Activated CD8-positive, alpha-beta memory T cell treated with anti-CD3 and anti-CD28 coated beads for 4 hours (primary cell): Measurements from ENCODE around the gene SEC61B.
"Not testable (repeated sequence)": the region's sequence is repeated elsewhere in the genome, so short reads cannot be mapped to it uniquely, and the experiment has no call there.

Experiments
- DNase-seq, 2 donors: peaks; one replicate each; pipeline ENCODE4 v3.0.0-alpha.2; 2020; ENCODE audit warnings: low read depth in 2 of 2

The SEC61B gene

DNA sequence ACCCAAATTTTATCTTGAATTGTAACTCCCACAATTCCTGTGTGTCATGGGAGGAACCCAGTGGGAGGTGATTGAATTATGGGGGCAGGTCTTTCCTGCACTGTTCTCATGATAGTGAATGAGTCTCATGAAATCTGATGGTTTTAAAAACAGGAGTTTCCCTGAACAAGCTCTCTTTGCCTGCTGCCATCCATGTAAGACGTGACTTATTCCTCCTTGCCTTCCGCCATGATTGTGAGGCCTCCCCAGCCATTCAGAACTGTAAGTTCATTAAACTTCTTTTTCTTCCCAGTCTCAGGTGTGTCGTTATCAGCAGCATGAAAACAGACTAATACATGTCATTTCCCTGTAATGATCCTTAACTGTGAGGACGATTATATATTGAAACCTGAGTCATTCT, 15.8 kb downstream of the SEC61B start:
- DNase-seq = not testable (repeated sequence)

DNA sequence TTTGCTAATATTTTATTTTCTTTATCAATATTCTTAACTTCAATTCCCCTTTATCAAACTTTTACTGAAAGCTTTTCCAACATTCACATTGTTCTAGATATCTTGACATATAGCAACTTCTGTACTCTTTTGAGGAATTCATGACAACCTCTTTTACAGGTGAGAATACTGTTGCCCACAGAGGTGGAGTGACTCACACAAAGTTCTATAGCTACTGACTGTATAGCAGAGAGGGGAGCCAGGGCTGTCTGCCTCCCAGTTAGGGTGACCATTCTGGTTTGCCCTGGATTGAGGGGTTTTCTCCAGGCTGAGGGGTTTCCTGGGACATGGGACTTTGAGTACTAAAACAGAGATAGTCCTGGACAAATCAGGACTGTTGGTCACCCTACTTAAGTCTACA, 16.2 kb downstream of the SEC61B start:
- DNase-seq = no peak

DNA sequence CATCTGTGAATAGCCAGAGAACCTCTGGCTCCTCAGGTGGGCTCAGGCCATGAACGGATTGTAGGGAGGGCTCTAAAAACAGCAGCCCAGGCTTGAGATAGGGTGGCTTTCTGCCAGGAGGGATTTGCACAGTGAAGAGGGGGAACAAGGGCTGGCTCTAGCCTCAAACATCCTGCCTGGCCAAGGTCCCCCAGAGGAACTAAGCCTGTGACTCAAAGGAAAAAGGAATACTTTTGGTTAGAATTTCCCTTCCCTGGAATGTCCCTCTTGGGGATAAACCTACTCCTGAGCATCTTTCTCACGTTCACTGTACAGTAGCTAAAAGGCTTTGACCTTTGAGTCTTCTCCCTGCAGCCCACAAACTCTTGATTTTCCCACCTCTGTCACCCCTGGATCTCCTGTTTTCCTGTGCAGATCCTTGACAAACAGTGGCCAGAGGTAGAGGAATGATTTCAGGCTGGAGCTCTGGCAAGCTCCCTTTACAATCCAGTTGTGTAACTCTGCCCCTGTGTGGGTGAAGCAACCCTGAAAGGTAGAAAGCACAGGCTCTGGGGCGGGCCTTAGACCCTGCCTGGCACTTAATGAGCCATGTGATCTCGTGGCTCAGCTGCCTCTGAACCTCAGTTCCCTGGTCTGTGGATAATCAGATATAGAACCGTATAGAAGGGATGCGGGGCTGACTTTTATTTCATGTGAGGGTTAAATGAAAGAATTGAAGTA, 17.4 kb downstream of the SEC61B start:
- DNase-seq = no peak

DNA sequence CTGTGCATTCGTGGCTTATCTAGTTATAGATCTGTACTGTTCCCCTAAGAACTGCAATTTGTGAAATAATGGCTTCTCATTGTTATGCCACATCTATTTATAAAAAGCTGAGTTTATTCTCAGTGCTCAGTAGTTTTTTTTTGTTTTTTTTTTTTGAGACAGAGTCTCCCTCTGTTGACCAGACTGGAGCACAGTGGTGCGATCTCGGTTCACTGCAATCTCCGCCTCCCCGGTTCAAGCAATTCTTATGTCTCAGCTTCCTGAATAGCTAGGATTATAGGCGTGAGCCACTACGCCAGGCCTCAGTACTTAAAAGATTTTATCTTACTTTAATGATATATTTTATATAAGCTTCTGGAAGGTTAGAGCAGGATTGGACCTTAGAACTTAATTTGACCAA, 19.0 kb downstream of the SEC61B start:
- no peak for DNase-seq

DNA sequence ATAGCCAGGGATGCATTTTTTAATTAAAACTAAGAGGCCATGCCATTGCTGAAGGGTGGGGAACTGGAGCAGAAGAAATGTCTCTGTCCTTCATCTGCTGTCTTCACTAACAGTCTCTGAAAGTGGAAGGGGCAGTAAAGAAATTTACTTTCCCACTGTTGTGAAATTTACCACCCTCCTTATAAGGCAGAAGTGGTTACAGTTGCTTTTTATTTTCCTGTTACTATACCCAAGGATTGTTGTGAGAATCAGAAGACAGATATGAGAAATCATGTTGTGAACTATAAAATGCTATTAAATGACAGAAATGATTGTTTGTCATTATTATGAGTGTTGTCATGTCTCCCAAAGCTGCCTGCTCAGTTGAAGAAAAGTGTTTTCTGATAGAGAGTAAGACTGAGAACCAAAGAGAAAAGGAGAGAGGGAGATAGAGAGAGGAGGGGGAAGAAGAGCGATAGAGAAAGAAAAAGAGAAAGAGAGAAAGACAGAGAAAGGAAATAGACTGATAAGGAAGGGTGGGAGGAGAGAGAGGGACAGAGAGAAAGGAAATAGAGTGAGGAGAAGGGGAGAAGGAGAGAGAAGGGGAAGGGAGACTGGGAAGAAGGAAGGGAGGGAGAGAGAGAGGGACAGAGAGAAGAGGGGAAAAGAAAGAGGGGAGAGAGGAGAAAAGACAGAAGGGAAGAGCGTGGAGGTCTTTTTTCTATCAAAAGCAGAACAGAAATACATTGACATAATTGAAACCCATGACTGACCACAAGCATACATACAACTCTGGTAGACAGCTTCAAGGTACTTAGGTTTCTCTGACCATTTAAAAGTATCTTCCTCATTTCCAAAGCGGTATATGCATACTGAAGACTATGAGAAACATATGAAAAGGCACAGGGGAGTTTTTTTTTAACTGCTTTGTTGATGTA, 22.5 kb downstream of the SEC61B start:
- no peak for DNase-seq

DNA sequence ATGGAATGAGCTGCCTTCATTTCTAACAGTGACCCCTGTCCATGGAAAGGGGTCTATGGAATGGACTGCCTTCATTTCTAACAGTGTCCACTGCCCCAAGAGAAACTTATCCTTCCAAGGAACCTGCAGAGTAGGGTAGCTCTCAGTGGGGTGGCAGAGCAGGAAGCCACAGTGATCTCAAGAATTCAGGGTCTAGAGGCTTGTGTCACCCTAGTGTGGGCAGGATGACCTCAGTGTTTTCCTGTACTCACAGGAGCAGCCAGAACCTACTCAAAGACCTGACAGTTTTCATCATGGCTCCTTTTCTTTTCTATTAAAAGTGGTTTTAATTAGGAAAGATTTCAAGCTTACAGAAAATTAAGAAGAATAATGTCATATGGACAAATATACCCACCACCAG, 27.5 kb downstream of the SEC61B start:
- no peak for DNase-seq

DNA sequence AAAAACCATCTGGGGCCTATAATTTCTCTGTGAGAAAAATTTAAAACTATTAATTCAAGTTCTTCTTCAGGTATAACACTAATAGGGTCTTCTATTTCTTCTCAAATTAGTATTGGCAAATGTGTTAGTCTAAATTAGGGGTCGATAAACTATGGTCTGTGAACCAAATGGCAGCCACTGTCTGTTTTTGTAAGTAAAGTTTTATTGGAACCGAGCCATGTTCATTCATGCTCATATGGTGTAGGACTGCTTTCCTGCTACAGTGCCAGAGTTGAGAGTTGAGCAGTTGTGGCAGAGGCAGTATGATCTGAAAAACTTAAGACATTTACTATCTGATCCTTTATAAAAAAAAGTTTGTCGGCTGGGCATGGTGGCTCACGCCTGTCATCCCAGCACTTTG, 29.1 kb downstream of the SEC61B start:
- DNase-seq = no peak

DNA sequence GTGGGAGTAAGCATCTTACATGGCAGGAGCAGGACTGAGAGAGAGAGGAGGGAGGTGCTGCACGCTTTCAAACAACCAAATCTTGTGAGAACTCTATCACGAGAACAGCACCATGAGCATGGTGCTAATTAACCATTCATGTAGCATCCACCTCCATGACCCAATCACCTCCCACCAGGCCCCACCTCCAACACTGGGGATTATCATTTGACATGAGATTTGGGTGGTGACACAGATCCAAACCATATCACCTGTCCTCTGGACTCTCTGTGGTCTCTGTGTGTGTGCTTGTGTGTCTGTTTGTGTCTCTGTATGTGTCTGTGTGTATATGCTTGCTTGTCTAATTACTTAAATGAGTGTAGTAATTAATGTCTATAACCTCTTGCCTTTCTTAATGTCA, 31.1 kb downstream of the SEC61B start:
- DNase-seq = no peak

DNA sequence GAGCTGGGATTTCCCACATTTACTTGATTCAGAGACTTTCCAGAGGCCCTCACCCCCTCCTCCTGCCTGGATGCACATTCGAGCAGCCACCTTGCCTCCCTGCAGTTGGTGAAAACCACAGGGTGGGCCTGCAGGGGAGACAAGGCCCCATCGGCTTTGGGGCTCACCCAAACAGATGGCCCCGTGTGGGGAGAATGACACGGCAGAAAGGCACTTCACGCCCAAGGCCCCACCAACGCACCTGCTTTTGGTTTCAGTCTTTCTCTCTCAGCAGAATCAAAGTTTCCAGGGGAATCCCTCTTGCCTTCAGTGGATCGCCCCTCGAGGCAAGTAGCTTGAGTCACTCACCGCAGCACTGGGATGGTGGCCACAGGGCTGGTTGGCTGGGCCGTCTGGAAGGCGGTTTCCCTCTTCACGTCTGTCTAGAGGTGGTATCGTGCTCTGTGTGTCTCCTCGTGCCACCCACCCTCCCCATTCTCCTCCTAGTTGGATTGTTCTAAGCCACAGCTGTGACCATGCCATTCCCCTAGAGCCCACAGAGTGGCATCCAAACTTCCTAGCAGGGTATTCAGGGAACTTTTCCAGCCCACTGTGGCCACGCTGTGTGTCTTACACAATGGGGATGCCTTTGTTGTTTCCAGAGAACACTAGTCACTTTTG, 31.8 kb downstream of the SEC61B start:
- DNase-seq = peak; percentile 49 to 75

DNA sequence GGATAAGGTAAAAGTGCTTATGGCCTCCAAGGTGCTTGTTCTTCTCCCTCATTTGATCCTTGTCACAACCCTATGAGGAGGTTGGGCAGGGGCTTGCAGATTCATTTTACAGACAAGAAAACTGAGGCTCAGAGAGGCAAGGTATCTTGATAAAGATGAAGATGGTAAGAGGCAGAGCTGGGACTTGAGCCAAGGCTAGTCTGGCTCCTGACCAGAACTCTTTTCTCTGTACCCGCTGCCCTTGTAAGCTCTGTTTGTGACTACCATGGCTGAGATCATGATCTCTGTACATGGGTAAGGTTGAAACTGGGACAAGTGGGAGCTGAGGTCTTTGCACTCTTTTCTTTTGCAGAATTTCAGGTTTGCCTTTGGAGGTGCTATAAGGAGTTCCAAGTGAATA, 33.6 kb downstream of the SEC61B start:
- no peak for DNase-seq

DNA sequence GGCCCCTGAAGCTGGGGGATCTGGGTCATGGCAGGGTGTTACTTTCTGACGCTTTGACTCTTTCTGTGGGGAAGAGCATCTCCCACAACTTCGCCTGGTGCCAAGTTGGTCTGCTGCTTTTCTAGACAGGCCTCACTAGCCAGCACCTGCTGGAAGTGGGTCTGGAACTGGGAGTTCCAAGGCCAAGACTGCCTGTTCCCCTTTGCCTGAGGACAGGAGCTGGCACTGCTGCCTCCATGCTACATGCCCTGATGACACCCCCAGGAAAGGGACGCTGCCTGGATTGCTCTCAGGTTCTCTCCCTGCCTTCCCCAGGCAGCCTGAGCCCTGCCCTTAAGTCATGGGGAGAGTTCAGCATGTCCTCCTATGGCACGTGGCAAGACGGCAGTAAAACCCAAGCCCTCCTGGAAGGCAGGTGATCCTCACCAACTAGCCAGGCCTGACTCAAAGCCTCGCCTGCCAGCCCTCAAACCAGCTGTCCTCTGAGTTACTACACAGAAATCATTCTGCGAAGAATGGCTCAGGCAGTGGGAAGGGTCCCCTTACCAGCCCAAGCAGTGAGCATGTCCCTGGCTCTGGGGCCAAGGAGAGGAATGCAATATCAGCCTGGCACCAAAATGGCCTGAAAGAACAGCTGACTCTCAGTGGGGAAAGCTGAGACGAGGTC, 35.8 kb downstream of the SEC61B start:
- DNase-seq = no peak

DNA sequence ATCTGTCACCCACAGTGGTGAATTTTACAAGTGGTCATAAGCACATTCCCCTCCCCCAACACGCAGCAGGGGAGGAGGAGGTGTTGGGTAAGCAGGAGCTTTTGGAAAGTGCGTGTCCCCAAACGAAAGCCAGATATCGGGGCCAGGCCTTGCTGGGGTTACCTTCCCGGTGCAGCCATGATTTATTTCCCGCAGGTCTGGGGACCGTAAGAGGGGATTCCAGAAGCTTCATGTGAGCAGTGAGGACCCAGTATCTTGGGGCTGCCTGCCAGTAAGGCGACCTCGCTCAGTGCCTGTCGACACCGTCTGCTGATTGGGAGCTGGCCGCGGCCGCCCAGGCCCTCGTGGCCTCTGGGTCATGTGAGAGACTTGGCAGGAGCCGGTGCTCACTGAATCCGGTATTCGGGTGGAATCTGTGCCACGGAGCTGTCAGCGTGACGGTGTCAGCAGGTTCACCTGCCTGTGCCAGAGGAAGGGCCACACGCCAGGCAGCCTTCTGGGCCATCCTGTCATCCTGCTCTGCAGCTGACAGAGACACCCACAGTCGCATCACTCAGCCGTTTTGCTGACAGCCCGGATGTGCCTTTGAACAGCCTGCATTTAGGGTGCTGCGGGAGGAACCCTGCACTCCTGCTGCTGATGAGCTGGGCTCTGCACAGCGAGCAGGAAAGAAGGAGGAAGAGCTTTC, 37.3 kb downstream of the SEC61B start:
- DNase-seq = no peak

DNA sequence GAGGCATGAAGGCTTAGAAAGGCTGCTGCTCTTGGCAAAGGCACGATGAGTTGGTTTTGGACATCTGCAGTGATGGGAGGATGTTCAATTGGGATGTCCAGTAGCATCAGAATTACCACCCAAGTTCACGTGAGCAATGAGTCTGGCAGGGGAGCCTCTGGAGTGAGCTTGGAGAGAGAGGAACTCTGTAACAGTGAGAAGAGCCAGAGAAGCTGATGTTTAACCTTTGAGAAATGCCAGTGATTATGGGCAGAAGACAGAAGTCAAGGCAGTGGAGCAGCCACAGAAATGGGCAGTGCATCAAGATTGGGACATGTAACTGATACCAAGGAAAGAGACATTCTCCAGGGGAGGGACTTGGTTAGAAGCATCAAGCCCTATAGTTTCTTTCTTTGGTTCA, 39.8 kb downstream of the SEC61B start:
- no peak for DNase-seq

DNA sequence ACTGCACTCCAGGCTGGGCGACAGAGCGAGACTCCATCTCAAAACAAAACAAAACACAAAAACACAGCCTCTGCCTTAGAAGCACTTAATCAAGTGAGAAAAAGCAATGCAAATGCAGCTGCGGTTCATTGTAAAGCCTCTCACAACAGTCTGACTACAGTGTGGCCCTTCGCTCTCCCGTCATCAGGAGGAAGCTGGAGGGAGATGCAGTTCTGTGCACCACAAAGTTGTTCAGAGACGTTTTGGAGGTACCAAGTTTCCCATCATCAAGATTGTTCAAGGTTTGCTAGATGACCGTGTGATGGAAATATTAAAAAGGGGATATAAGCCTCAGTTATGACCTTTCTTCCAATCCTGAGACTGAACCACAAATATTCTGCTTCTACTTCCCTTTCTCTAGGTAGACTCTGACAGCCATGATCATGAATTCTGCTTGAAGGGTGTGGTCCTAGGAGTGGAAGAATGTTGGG, 40.9 kb downstream of the SEC61B start:
- no peak for DNase-seq

DNA sequence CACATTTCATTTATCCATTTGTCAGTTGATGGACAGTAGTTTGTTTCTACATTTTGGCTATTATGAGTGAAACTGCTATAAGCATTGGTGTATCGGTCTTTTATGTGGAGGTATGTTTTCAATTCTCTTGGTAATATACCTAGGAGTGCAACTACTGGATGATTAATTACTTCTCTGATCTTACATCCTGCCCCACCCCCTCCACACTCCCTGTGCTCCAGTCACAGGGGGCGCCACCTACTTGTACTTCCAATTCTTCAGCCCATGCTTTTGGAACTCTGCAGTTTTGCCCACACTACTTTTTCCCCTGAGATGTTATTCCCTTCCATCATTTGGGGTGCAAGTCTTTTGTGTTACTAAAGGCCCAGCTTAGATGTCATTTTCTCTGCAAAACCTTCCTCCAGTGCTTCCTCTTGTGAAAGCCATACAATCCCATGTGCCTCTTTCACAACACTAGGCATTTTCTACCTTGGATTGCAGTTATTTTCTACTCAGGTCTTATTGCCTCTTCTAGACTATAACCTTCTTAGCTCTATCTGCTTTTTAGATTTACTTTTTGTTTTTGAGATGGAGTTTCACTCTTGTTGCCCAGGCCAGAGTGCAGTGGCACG, 42.1 kb downstream of the SEC61B start:
- DNase-seq = no peak

DNA sequence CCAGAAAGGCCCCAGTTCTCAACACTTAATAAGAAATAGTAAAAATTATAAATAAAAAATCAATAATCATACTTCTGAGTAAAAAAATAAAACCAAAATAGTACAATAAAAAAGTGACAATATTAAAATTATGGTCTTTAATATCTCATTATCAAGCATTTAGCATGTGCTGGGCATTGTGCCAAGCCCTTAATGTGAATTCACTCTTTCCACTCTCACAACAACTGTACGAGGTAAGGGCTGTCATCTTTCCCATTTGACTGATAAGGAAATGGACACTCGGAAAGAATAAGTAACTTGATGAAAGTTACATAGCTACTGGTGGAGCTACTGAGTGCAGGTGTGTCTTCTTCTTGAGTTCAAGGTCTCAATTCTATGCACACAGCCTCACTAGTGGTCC, 43.6 kb downstream of the SEC61B start:
- no peak for DNase-seq

DNA sequence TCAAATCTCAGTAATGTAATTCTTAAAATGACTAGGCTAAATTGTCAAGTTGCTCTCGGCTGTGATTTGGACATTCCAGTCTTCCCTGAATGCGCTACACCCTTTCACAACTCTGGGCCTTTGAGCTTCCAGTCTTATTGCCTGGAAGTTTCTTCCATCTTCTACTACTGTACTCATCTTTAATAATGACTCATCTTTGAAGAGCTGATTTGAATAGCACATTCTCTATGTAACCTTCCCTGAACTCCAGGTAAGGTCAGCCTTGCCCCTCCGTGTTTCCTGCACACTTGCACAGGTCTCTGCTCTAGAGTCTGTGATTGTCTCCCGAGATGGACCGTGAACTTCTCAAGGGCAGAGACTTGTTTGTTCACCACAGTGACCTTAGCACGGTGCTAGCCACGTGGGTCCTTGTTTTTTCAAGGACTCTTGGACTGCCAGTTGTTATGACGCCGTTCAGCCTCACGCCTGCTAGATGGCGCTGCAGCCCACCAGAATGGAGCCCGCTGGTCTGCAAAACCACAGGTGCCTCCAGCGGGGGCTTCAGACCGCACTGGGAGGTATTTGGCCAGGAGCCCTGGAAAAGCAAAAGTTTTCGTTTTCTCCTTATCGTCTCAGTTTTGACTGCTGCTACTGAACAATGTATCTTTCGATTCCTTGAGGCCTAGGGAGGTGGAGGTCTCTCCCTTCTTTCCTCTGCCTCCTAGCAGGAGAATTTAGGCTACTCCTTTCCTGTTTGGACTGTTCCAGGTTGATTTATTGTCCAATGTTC, 44.4 kb downstream of the SEC61B start:
- peak; percentile 23 to 27 for DNase-seq

DNA sequence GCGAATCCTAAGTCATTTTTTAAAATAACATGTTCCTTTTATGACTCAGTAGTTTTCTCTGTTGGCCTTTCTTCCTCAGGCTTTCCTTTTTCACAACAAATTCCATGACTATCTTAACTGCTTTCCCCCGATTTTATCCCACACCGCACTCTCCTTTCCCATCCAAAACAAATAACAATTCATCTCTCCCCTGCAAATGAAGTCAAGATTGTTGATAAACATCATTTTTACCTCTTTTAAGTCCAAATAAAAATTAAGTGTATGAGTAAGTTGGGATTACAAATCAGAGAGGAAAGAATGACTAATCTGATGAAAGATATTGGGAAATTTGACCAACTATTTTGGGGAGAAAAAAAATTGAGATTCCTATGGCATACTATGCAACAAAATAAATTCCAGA, 47.3 kb downstream of the SEC61B start:
- no peak for DNase-seq

DNA sequence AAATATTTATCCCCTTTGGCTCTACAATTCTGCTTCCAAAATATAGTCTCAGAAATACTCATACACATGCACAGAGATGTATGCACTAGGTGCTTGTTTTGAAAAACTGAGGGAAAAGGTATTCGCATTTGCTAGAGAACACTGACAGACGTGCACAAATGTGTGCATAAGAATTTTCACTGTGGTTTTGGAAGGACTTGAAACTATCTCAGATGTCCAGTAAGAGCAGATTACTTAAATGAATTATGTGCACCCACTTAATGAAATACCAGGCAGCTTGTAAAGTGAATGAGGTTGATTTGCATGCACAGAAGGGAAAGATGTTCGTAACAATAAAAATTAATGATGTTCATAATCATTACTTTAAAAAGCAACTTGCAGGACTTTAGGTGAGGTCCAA, 48.4 kb downstream of the SEC61B start:
- no peak for DNase-seq

DNA sequence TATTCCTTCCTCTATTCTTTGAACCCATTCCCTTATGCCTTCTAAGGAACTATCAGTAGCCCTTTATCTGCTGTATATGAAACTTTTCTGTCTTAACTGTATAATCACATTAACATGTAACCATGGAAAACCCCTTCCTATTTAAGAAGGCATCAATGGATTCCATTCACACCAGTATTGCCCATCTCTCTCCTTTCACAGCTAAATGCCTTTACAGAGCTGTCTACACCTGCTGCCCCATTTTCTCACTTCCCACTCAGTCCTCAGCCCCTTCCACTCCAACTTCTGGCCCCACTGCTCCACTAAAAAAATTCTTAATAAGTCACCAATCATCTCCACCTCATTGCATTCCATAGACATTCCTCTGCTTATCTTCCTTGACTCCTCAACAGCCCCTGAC, 50.8 kb downstream of the SEC61B start:
- no peak for DNase-seq
